HG02763 (cell line): ENCODE data around the gene EFCAB13.

Source experiments
- ATAC-seq: cut with Tn5 transposase; IDR thresholded peaks from one replicate; pipeline ENCODE4 v1.9.1; 2021; ENCODE audit warnings: mild to moderate bottlenecking, moderate library complexity; ENCODE audit not compliant: unreplicated experiment

The EFCAB13 gene

GRCh38 chr17:47291242-47291873 is 32.4 kb upstream of the EFCAB13 start:
- no peak for ATAC-seq

DNA sequence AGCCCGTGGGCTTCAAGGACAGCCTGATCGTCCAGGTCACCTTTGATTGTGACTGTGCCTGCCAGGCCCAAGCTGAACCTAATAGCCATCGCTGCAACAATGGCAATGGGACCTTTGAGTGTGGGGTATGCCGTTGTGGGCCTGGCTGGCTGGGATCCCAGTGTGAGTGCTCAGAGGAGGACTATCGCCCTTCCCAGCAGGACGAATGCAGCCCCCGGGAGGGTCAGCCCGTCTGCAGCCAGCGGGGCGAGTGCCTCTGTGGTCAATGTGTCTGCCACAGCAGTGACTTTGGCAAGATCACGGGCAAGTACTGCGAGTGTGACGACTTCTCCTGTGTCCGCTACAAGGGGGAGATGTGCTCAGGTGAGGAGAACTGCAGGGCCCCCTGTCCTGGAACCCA is 31.5 kb upstream of the EFCAB13 start:
- no peak for ATAC-seq

- ATAC-seq: no peak
Observed at GRCh38 chr17:47295037-47295873, 28.5 kb upstream of the EFCAB13 start.

- no peak for ATAC-seq
Observed at GRCh38 chr17:47295874-47296255, 27.9 kb upstream of the EFCAB13 start.

DNA sequence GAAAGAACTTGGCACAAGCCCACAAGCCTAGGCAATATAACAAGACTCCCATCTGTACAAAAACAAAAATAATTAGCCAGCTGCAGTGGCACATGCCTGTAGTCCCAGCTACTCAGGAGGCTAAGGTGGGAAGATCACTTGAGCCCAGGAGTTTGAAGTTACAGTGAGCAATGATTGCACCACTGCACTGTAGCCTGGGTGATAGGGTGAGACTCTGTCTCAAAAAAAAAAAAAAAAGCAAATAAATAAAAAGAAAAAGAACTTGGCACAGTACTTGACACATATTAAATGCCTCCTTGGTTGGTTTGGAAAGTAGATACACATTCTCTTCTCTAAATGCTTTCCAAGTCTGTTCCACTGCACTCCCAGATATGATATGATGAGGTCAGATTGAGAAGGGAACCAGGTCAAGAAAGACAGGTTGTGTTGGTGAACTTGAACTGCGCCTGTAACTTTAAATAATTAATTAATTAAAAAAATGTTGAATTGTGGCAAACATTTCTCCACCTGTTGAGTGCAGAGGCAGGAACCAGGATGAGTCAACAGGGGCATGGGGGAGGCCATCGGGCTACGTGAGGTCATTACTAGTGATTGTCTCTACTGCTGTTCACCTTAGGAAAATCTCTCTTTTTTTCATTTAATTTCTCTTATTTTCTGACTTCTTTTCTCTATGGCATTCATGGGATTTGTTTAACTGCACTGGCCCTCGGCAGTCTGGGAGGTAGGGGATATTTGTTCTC is 25.9 kb upstream of the EFCAB13 start:
- no peak for ATAC-seq

DNA sequence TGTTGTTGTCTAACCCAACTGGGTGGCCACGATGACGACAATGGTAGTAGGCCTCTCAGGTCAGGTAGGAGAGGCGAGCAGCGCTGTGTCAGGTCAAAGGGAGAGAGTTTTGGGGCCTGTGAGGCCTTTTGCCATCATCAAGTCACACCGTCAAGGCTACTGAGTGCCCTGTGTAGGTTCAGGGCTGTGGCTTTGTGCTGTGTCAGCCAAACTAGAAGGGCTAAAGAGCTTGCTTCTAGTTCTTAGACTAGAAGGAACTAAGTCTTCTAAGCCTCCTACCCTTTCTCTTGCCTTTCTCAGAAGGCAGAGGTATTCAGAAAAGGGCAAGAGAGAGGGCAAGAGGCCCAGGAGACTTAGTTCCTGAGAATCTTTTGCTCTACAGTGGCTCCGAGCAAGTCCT is 25.0 kb upstream of the EFCAB13 start:
- ATAC-seq: no peak

- ATAC-seq: no peak
Observed at GRCh38 chr17:47299239-47299910, 24.4 kb upstream of the EFCAB13 start.

DNA sequence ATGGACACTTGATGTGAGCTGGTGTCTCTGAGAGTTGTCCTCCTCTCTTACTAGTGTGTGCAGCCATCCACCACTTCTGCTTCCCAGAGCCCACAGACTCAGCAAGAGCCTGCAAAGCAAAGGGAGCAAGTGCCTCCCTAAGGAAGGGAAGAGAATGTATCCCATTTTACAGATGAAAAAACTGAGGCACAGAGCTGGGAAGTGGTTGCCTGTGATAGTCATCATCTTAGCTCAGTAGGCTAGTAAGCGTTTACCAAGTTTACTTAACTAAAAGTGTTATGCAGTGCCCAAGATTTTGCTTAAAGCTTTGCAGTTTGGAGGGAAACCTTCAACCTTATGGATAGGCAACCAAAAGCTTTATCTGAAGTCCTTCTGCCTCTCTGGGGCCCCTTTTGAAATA is 23.0 kb upstream of the EFCAB13 start:
- ATAC-seq: no peak

DNA sequence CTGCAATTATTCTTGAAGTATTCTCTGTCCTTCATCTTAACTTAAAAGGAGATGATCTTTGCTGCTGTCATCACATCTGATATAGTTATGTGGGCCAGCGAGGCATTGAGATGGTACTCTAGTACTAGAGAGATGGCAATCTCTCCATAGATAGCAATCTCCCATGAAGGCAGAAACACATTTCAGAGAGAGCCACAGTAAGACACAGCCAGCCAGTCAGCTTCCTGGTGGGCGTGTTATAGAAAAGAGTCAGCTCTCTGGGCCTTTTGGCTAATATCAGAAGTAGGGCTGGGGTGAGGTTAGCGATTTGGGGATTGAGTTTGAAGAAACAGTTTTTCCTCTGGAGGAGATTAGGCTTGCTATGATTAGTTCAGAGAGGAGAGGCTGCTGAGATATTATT is 22.6 kb upstream of the EFCAB13 start:
- ATAC-seq: no peak

GRCh38 chr17:47301831-47302230 is 21.9 kb upstream of the EFCAB13 start:
- no peak for ATAC-seq

DNA sequence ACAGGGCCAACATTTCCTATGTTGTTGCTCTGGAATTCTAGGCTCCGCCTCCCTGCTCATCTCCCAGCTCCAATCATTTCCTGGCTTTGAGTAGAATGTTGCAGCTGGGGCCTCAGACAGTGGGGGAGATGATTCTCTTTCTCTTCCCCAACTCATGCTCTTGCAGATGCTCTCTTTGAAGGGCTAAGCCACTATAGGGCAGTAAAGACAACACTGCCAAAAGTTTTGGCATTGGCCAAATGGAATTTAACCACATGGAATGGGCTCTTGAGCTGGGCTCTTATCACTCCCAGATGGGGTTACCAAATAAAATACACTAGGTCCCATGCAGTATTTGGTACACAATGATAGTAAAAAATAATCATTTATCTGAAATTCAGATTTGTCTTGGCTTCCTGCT is 19.6 kb upstream of the EFCAB13 start:
- no peak for ATAC-seq

DNA sequence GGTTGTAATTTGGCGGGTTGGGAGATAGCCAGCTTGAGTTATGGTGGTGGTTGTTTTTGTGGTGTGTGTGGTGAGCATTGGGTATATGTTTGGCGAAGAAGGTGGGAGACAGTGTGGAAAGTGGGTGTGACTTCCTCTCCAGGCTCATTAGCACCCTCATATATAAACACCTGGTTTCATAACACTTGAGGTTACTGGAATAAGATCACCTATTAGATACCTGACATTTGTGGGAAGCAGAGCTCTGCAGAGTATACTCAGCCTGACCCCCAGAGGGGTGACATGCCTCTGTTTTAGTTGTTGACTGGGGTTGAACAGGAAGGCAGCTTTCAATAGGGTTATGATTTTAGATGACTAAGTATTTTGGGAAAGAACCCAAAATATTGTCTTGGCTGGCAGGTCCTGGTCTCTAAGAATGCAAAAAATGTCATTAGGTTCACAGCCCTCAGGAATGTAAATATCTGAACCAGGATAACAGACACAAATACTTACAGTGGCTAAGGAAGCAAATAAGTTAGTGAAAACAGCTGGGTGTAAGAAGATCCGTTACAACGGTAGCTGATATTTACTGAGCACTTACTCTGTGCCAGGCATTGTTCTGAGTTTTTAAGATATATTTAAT is 18.3 kb upstream of the EFCAB13 start:
- no peak for ATAC-seq

DNA sequence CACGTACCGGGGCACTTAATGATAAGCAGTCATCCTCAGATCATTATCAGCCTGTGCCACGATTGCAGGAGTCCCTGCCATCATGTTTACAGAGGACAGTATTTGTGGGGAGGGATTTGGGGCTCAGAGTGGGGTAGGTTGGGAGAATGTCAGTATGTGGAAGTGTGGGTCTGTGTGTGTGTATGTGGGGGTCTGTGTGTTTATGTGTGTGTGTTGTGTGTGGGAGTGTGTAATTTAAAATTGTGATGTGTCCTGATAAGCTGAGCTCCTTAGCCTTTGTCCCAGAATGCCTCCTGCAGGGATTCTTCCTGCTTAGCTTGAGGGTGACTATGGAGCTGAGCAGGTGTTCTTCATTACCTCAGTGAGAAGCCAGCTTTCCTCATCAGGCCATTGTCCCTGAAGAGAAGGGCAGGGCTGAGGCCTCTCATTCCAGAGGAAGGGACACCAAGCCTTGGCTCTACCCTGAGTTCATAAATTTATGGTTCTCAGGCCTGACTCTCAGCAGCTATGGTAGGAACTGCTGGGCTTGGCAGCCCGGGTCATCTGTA is 13.5 kb upstream of the EFCAB13 start:
- ATAC-seq: no peak

DNA sequence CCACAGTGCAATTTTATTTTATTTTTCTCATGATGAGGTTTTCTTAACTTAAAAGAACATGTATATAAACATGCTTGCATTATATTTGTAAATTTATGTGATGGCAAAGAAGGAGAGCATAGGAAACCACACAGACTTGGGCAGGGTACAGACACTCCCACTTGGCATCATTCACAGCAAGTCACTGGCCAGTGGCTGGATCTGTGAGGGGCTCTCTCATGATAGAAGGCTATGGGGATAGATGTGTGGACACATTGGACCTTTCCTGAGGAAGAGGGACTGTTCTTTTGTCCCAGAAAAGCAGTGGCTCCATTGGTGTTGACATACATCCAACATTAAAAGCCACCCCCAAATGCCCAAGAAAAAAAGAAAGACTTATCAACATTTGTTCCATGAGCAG is 12.3 kb upstream of the EFCAB13 start:
- ATAC-seq: no peak

GRCh38 chr17:47315451-47316266 is 8.1 kb upstream of the EFCAB13 start:
- ATAC-seq: no peak

DNA sequence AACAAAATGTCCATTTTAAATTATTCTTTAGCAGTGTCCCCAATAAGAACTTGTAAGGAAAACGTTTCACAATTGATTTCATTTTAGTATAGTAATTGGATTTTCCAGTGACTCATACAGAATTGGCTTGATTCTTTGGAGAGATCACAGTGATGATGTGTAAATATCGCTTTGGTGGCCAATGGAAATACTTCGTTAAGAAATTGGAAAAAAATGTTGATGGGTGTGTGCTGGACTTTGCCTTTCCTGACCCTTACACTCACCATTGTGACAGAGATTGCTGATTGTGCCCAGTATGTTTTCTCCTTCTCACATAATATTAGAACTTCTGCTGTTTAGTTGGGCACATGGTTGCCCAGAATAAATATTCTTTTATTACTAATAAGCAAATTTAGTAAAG is 7.4 kb upstream of the EFCAB13 start:
- ATAC-seq: no peak

DNA sequence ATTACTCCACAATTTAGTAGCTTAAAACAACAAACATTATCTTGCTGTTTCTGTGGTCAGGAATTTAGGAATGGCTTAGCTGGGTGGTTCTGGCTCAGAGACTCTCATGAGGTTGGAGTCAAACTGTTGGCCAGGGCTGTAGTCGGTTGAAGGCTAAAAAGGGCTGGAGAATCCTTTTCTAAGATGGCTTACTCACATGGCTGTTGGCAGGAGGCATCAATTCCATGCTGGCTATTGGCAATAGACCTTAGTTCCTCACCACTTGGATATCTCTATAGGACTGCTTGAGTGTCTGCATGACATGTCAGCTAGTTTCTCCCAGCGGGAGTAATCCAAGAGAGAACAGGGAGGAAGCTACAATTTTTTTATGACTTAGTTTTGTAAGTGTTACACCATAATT is 6.6 kb upstream of the EFCAB13 start:
- ATAC-seq: no peak

- no peak for ATAC-seq
Observed at GRCh38 chr17:47318197-47318918, 5.4 kb upstream of the EFCAB13 start.

DNA sequence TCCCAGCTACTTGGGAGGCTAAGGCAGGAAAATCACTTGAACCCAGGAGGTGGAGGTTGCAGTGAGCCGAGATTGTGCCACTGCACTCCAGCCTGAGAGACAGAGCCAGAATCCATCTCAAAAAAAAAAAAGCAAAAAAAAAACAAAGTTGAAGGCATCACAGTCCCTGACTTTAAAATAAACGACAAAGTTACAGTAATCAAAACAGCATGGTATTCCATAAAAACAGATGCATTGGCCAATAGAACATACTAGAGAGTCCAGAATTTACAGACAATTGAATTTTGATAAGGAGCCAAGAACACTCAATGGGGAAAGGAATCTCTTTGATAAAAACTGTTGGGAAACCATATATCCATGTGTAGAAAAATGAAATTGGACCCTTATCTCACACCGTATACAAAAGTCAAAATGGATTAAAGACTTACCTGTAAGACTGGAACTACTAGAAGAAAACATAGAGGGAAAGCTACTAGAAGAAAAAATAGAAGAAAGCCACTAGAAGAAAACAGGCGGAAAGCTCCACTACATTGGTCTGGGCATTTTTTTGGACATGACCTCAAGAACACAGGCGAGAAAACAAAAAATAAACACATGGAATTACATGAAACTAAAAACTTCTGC is 2.8 kb upstream of the EFCAB13 start:
- no peak for ATAC-seq
